HUES6 (cell line): Measurements from ENCODE around the gene SIMC1.

Experiments used
- H3K27ac ChIP-seq: 2 replicates; pipeline ENCODE4 v1.7.0; 2013; ENCODE audit warnings: low read depth, mild to moderate bottlenecking, low read length, inconsistent platforms
- H3K27me3 ChIP-seq: 2 replicates; pipeline ENCODE4 v1.6.1; 2013; ENCODE audit warnings: low read length; ENCODE audit not compliant: control insufficient read depth, insufficient read depth
- H3K36me3 ChIP-seq: 2 replicates; pipeline ENCODE4 v1.6.1; 2013; ENCODE audit warnings: low read length; ENCODE audit not compliant: control insufficient read depth, insufficient read depth
- H3K4me1 ChIP-seq: 2 replicates; pipeline ENCODE4 v1.6.1; 2013; ENCODE audit warnings: low read length; ENCODE audit not compliant: control insufficient read depth, insufficient read depth
- H3K4me3 ChIP-seq: 2 replicates; pipeline ENCODE4 v1.5.1; 2013; ENCODE audit warnings: low read depth, low read length
- H3K9ac ChIP-seq: one replicate; pipeline ENCODE4 v1.6.1; 2013; ENCODE audit warnings: mild to moderate bottlenecking, low read length
- H3K9me3 ChIP-seq: 2 replicates; pipeline ENCODE4 v1.6.1; 2013; ENCODE audit warnings: low read depth, low read length; ENCODE audit not compliant: control insufficient read depth, insufficient read depth

Gene SIMC1

GRCh38 chr5:176355400-176356178 lies 117.4 kb downstream of the SIMC1 start:
- H3K4me3 ChIP-seq: no peak overlapping the region
- no peaks in the 10 kb centered on the region for H3K27me3 ChIP-seq
- no peaks in the 10 kb centered on the region for H3K9me3 ChIP-seq
- no peaks in the 10 kb centered on the region for H3K4me1 ChIP-seq
- H3K27ac ChIP-seq: no peak overlapping the region
- H3K9ac ChIP-seq: no peak overlapping the region
- H3K36me3 ChIP-seq: peaks cover 74% of the 10 kb centered on the region

DNA sequence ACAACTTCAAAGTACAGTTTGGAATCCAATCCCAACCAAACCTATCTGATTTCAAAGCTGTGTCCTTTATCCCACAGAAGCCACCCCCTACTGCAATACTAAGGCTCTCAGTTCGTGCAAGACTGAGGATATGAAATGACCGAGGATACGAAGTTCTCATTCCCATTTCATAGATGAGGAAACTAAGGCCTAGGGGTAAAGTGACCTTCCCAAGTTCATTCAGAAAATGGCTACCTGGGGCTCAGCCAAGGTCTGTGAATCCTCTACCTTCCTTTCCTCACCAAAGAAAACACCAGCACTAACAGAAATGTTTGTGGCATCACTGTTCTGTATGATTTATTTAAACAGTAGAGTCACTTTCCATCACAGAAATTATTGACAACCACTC lies 117.9 kb downstream of the SIMC1 start:
- H3K27me3 ChIP-seq: no peaks in the 10 kb centered on the region
- H3K36me3 ChIP-seq: peaks cover 69% of the 10 kb centered on the region
- no peaks in the 10 kb centered on the region for H3K4me1 ChIP-seq
- no peaks in the 10 kb centered on the region for H3K9me3 ChIP-seq
- no peak overlapping the region for H3K27ac ChIP-seq
- no peak overlapping the region for H3K9ac ChIP-seq
- no peak overlapping the region for H3K4me3 ChIP-seq

GRCh38 chr5:176359658-176360057 lies 121.4 kb downstream of the SIMC1 start:
- no peak overlapping the region; the same call in 1 of the 2 replicates for H3K4me3 ChIP-seq
- peaks cover 34% of the 10 kb centered on the region for H3K36me3 ChIP-seq
- no peaks in the 10 kb centered on the region for H3K9me3 ChIP-seq
- no peaks in the 10 kb centered on the region for H3K4me1 ChIP-seq
- peaks cover 29% of the 10 kb centered on the region for H3K27me3 ChIP-seq
- H3K27ac ChIP-seq: no peak overlapping the region
- no peak overlapping the region for H3K9ac ChIP-seq

DNA sequence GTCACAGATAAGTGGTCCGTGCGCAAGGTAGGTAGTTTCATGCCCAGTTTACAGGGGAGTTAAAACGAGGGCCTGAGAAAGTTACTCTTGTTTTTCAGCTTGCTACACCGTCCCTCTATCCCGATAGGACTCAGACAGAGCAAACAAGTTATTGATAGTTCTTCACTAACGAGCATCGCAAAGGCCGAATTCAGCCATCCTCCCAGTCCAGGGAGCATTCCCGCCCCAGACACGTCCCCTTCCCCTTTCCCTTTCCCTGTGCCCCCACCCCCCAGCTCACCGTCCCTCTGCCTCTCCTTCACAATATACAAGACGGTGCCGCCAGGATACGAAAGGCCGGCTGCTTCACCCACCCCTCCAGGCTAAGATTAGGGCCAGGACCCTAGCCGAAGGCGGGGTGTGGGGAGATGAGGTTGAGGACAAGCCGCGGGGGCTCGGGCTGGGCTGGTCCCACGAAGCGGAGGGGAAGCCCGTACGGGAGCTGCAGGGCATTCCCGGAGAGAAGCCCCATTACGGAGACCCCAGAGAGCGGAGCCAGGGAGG lies 122.7 kb downstream of the SIMC1 start:
- Histone ChIP-seq H3K9me3 (no peaks in the 10 kb centered on the region), H3K4me3 (peak overlapping the region; percentile 84), H3K4me1 (no peaks in the 10 kb centered on the region), H3K27ac (peak overlapping the region; percentile 60; the same call in 1 of the 2 replicates), H3K36me3 (peaks cover 25% of the 10 kb centered on the region), H3K27me3 (peaks cover 42% of the 10 kb centered on the region), H3K9ac (peak overlapping the region; percentile 86)

GRCh38 chr5:176361437-176362232 lies 123.4 kb downstream of the SIMC1 start, which contains the start of gene KIAA1191:
TSS of gene KIAA1191 (minus strand) at chr5:176361764. CDS start at chr5:176359508, 2,256 bp downstream.
- peak within 1 kb of the TSS; percentile 60; the same call in 1 of the 2 replicates for H3K27ac ChIP-seq
- H3K27me3 ChIP-seq: peaks cover 48% of the 10 kb centered on the region
- H3K9ac ChIP-seq: peak within 1 kb of the TSS; percentile 86
- H3K9me3 ChIP-seq: no peaks in the 10 kb centered on the region
- H3K4me1 ChIP-seq: peaks cover 5% of the 10 kb centered on the region
- H3K36me3 ChIP-seq: peaks cover 18% of the 10 kb centered on the region
- H3K4me3 ChIP-seq: peak within 1 kb of the TSS; percentile 84

DNA sequence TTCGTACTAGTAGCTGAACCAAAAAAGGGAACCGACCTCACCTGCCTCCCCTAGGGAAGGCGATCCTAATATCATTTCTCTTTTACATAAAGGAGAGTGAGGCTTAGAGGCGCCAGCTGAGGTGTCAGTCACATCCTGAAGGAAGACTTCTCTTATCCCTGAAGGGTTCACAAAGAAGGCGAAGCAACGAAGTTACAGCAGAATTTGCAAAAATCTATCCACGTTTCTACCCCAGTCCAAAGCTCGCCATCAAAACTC lies 123.9 kb downstream of the SIMC1 start:
- Histone ChIP-seq H3K27ac (no peak overlapping the region), H3K4me1 (peaks cover 5% of the 10 kb centered on the region), H3K4me3 (peak overlapping the region; percentile 84), H3K9ac (peak overlapping the region; percentile 86), H3K9me3 (no peaks in the 10 kb centered on the region), H3K27me3 (peaks cover 54% of the 10 kb centered on the region), H3K36me3 (peaks cover 17% of the 10 kb centered on the region)

DNA sequence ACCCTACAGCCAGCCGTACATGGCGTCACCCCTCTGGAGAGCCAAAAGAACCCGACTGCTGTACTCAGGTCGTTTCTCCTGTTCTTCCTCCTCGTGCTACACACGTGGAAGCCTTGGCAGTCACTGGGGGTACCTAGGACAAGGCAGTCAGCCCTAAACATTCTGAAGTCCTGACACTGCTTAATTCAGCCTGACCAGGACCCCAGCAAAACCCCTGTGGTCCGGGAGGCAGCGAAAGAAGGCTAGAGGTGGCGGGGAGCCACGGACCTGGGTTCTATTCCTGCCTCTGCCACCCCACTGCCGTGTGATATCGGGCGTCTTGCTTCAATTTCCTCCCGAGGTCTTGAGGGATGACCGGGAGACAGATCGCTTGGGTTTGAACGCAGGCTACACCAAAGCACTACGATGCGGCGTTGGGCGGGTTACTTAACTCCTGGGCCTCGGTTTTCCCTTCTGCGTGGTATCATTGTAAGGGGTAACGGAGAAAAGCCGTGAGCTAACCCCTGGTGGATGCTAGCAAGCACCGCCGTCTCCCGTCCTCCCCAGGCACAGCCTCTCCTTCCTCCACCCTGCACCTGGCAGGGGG lies 126.6 kb downstream of the SIMC1 start:
- Histone ChIP-seq H3K27ac (no peak overlapping the region), H3K9me3 (no peaks in the 10 kb centered on the region), H3K36me3 (peaks cover 6% of the 10 kb centered on the region; the same call in 1 of the 2 replicates), H3K9ac (no peak overlapping the region), H3K4me3 (peak overlapping the region; percentile 83), H3K4me1 (peaks cover 5% of the 10 kb centered on the region), H3K27me3 (peaks cover 61% of the 10 kb centered on the region)

DNA sequence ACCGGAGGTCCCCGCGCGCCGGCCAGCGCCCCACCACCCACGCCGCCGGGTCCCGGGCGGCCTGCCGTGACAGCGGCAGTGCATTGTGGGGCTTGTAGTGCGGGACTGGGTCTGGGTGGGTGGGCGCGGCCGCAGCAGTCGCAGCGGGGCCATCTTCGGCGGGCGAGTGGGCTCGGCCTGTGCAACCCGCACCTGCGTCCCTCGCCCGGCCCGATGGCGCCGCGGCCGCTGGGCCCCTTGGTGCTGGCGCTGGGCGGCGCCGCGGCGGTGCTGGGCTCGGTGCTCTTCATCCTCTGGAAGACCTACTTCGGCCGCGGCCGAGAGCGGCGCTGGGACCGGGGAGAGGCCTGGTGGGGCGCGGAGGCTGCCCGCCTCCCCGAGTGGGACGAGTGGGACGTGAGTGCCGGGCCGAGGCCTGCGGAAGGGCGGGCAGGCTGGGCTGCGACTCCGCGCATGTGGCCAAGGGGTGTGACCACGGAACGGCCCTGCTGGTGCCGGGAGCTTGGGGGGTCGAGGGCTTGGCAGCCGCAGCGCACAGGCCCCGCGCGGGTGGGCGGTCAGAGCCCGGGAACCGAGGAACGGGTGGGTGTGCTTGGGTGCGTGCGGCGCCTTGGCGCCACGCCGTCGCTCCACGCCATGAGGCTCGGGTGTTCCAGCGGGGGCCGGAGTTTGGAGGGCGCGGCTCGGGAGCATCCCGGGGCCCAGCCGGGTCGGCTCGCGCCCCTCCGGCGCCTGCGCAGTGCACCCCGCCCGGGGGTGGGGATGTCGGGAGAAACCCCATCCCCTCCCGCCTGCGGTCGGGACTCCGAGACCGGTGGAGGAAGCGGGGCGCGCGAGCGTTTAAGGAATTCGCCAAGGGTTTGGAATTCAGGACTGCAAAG lies 127.4 kb downstream of the SIMC1 start, which contains the start of gene ARL10:
TSS of gene ARL10 (plus strand) at position 137 of the 881 bp plus-strand sequence. CDS start at position 214, 77 bp downstream.
- H3K36me3 ChIP-seq: peaks cover 6% of the 10 kb centered on the region; the same call in 1 of the 2 replicates
- no peaks in the 10 kb centered on the region for H3K9me3 ChIP-seq
- H3K27me3 ChIP-seq: peaks cover 61% of the 10 kb centered on the region
- H3K4me1 ChIP-seq: peaks cover 5% of the 10 kb centered on the region
- H3K9ac ChIP-seq: peak within 1 kb of the TSS; percentile 71
- H3K4me3 ChIP-seq: peak within 1 kb of the TSS; percentile 83
- H3K27ac ChIP-seq: no peak within 1 kb of the TSS

GRCh38 chr5:176366232-176366894 lies 128.1 kb downstream of the SIMC1 start:
- peak overlapping the region; percentile 71 for H3K9ac ChIP-seq
- no peaks in the 10 kb centered on the region for H3K9me3 ChIP-seq
- H3K36me3 ChIP-seq: peaks cover 6% of the 10 kb centered on the region; the same call in 1 of the 2 replicates
- H3K27me3 ChIP-seq: peaks cover 61% of the 10 kb centered on the region
- H3K27ac ChIP-seq: no peak overlapping the region
- H3K4me3 ChIP-seq: peak overlapping the region; percentile 83
- peaks cover 5% of the 10 kb centered on the region for H3K4me1 ChIP-seq

GRCh38 chr5:176368726-176369125 lies 130.5 kb downstream of the SIMC1 start:
- Histone ChIP-seq H3K27ac (no peak overlapping the region), H3K27me3 (peaks cover 42% of the 10 kb centered on the region), H3K36me3 (peaks cover 13% of the 10 kb centered on the region; the same call in 1 of the 2 replicates), H3K9me3 (no peaks in the 10 kb centered on the region), H3K4me1 (peaks cover 5% of the 10 kb centered on the region), H3K9ac (no peak overlapping the region), H3K4me3 (no peak overlapping the region)
